Neutrophil (primary cell): ENCODE measurements around the gene TMEM225B.

Experiments
- H3K27ac ChIP-seq: fragments of 200-600 bp; sonication (generic); 2 replicates; pipeline ENCODE4 v1.5.1; 2016; ENCODE audit warnings: mild to moderate bottlenecking, moderate library complexity
- H3K27me3 ChIP-seq: fragments of 200-600 bp; sonication (generic); 2 replicates; pipeline ENCODE4 v1.6.0; 2016; ENCODE audit warnings: mild to moderate bottlenecking
- H3K36me3 ChIP-seq: fragments of 200-600 bp; sonication (generic); 2 replicates; pipeline ENCODE4 v1.5.1; 2017
- H3K4me1 ChIP-seq, 2 experiments: fragments of 200-600 bp in 1 of 2; sonication (generic) in 1 of 2; 1 replicate in 1 of 2; 2 replicates in 1 of 2; pipeline versions ENCODE4 v1.5.1 to v1.6.1; 2013 to 2016; ENCODE audit warnings: low read depth in 1 of 2, low read length in 1 of 2, mild to moderate bottlenecking in 1 of 2, moderate library complexity in 1 of 2; ENCODE audit not compliant: control insufficient read depth in 1 of 2, insufficient read depth in 1 of 2
- H3K4me3 ChIP-seq, 2 experiments: fragments of 200-600 bp in 1 of 2; sonication (generic) in 1 of 2; 1 replicate in 1 of 2; 2 replicates in 1 of 2; pipeline ENCODE4 v1.5.1; 2013 to 2016; ENCODE audit warnings: low read depth in 1 of 2, low read length in 1 of 2, mild to moderate bottlenecking in 1 of 2, moderate library complexity in 1 of 2
- H3K9me3 ChIP-seq: fragments of 200-600 bp; sonication (generic); 2 replicates; pipeline ENCODE4 v1.5.1; 2016
- CTCF ChIP-seq: fragments of 200-600 bp; sonication (generic); IDR thresholded peaks from 2 replicates; pipeline ENCODE4 v1.5.1; 2016; ENCODE audit warnings: antibody characterized with exemption

The TMEM225B gene

GRCh38 chr7:99605527-99605926 is 7.5 kb downstream of the TMEM225B start:
- Histone ChIP-seq H3K4me3 (no peak overlapping the region), H3K9me3 (no peaks in the 10 kb centered on the region), H3K27ac (no peak overlapping the region), H3K27me3 (peaks cover 16% of the 10 kb centered on the region), H3K4me1 (peaks cover 12 to 16% of the 10 kb centered on the region in 2 experiments), H3K36me3 (no peaks in the 10 kb centered on the region)
- no peak for TF ChIP-seq CTCF

- H3K4me1 ChIP-seq, result peaks cover 12 to 16% of the 10 kb centered on the region in 2 experiments
- TF ChIP-seq CTCF, result no peak
- no peaks in the 10 kb centered on the region for H3K9me3 ChIP-seq
- no peak overlapping the region for H3K4me3 ChIP-seq
- no peaks in the 10 kb centered on the region for H3K36me3 ChIP-seq
- no peak overlapping the region for H3K27ac ChIP-seq
- peaks cover 20% of the 10 kb centered on the region for H3K27me3 ChIP-seq
Observed at GRCh38 chr7:99606531-99606930, 8.5 kb downstream of the TMEM225B start.

- Histone ChIP-seq H3K27ac (no peak overlapping the region), H3K9me3 (no peaks in the 10 kb centered on the region), H3K27me3 (peaks cover 26% of the 10 kb centered on the region), H3K4me1 (peaks cover 8% of the 10 kb centered on the region in 2 experiments), H3K36me3 (no peaks in the 10 kb centered on the region), H3K4me3 (no peak overlapping the region)
- no peak for TF ChIP-seq CTCF
Observed at GRCh38 chr7:99607548-99607947, 9.5 kb downstream of the TMEM225B start.

GRCh38 chr7:99614495-99614894 is 16.4 kb downstream of the TMEM225B start:
- Histone ChIP-seq H3K36me3 (peaks cover 11% of the 10 kb centered on the region), H3K27ac (no peak overlapping the region), H3K27me3 (peaks cover 36% of the 10 kb centered on the region), H3K4me3 (no peak overlapping the region), H3K4me1 (peaks cover 14% of the 10 kb centered on the region in 2 experiments), H3K9me3 (no peaks in the 10 kb centered on the region)
- TF ChIP-seq CTCF, result no peak

GRCh38 chr7:99615989-99616358 is 17.9 kb downstream of the TMEM225B start:
- Histone ChIP-seq H3K4me3 (peak overlapping the region; percentile 80 to 81), H3K4me1 (peaks cover 14% of the 10 kb centered on the region in 2 experiments), H3K27ac (no peak overlapping the region), H3K9me3 (no peaks in the 10 kb centered on the region), H3K27me3 (peaks cover 36% of the 10 kb centered on the region), H3K36me3 (peaks cover 26% of the 10 kb centered on the region)
- TF ChIP-seq CTCF, result no peak
